Measurements from ENCODE around the gene ELF1. TPM values are rescaled to one million over a fixed set of nuclear protein-coding genes. Genes with fewer than 3 reads are reported as not detected.
"Not testable (repeated sequence)": the region's sequence is repeated elsewhere in the genome, so short reads cannot be mapped to it uniquely, and the experiment has no call there.

Gene ELF1
- total RNA-seq, 1 experiment from 2014 or later: 36.0 TPM

DNA sequence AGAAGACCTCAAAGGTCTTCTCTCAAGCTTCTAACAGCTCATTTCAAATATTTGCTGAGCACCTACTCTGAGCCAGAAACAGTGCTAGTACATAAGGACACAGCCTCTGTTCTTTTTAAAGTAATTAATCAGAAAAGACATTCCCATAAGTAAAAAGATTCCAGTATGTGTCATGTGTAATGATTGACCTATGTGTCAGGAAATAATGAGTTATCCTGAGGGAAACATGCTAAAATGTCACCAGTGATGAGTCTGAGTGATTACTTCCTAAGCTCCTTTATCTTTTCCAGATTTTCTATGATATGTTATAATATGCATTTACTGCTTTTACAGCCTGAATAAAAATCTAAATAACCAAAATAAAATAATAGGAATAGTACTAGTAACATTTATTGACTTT lies 122.1 kb downstream of the ELF1 start:
- no peaks in the 10 kb centered on the region for H3K27me3 ChIP-seq (ENCODE audit: insufficient read depth, low read depth)
- no TSS peak for BruUV-seq (replicated peaks)
- intact Hi-C loops (cut with micrococcal nuclease; ENCODE audit: unreplicated experiment): no loop called here
- no peak overlapping the region for H3K27ac ChIP-seq
- no peaks in the 10 kb centered on the region for H3K9me2 ChIP-seq (ENCODE audit: insufficient read depth)
- H3K4me2 ChIP-seq: no peak overlapping the region
- no peak overlapping the region for H2AFZ ChIP-seq
- CTCF ChIA-PET: no interaction called here
- no peak for TF ChIP-seq EZH2 (IDR thresholded peaks at IDR 0.05; ENCODE audit: low read depth)
- TF ChIP-seq, protein P1, sequence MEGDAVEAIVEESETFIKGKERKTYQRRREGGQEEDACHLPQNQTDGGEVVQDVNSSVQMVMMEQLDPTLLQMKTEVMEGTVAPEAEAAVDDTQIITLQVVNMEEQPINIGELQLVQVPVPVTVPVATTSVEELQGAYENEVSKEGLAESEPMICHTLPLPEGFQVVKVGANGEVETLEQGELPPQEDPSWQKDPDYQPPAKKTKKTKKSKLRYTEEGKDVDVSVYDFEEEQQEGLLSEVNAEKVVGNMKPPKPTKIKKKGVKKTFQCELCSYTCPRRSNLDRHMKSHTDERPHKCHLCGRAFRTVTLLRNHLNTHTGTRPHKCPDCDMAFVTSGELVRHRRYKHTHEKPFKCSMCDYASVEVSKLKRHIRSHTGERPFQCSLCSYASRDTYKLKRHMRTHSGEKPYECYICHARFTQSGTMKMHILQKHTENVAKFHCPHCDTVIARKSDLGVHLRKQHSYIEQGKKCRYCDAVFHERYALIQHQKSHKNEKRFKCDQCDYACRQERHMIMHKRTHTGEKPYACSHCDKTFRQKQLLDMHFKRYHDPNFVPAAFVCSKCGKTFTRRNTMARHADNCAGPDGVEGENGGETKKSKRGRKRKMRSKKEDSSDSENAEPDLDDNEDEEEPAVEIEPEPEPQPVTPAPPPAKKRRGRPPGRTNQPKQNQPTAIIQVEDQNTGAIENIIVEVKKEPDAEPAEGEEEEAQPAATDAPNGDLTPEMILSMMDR (conservative IDR thresholded peaks at IDR 0.05): no peak
- no peaks in the 10 kb centered on the region for H3K79me2 ChIP-seq (ENCODE audit: low read depth)
- no peak overlapping the region for H3K4me3 ChIP-seq
- no peaks in the 10 kb centered on the region for H4K20me1 ChIP-seq (ENCODE audit: insufficient read depth)
- H3K36me3 ChIP-seq (ENCODE audit: low read depth): no peaks in the 10 kb centered on the region
- POLR2A ChIA-PET (ENCODE audit: unreplicated experiment): interaction anchor here (0.6 to 0.7 kb wide), 2 partner anchors 677 to 1159 kb away, joined by 7 to 8 read pairs; no protein-coding TSS in a partner anchor
- no peaks in the 10 kb centered on the region for H3K4me1 ChIP-seq (replicated peaks; ENCODE audit: insufficient read depth)
- DNase-seq: no peak
- H3F3A ChIP-seq (ENCODE audit: insufficient read depth, low read depth): no peaks in the 10 kb centered on the region
- no peaks in the 10 kb centered on the region for H3K9me3 ChIP-seq (ENCODE audit: insufficient read depth, low read depth)

DNA sequence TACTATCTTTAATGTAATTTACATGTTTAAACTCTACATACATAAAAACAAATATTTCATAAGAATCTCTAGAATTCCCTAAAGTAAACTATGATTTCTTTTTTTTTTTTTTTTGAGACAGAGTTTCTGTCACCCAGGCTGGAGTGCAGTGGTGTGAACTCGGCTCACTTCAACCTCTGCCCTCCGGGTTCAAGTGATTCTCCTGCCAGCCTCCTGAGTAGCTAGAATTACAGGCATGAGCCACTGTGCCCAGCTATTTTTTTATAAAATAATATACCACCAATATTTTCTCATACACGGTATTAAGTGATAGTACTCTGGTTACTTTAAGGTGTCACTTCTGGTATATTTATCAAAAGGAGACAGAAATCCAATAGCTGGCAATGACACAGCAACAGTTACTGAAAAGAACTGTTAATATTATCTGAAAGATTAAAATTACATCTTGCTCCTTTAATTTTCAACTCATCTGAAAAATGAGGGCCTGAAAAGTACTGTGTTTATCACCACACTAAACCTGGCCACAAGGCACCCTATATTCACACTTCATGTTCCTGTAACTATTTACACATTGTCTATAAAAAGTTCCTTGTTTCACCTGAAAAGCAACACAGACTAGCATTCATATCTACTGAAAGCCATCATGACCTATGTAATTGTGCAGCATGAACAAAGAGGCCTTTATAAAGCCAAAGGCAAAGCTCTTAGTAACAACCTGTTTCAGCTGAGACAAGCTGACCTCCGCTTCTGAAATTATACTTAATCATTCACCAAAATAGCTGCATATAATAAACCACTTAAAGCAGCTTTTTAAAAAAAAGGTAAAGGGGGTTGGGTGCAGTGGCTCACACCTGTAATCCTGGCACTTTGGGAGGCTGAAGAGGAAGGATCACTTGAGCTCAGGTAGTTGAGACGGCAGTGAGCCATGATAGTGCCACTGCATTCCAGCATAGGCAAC lies 123.6 kb downstream of the ELF1 start:
- no peaks in the 10 kb centered on the region for H3K9me3 ChIP-seq (ENCODE audit: insufficient read depth, low read depth)
- no peaks in the 10 kb centered on the region for H3K9me2 ChIP-seq (ENCODE audit: insufficient read depth)
- H3K79me2 ChIP-seq (ENCODE audit: low read depth): no peaks in the 10 kb centered on the region
- intact Hi-C loops (cut with micrococcal nuclease; ENCODE audit: unreplicated experiment): no loop called here
- no peak overlapping the region for H3K4me3 ChIP-seq
- TF ChIP-seq, protein P1 (conservative IDR thresholded peaks at IDR 0.05): no peak
- no peak for TF ChIP-seq EZH2 (IDR thresholded peaks at IDR 0.05; ENCODE audit: low read depth)
- no peaks in the 10 kb centered on the region for H3F3A ChIP-seq (ENCODE audit: insufficient read depth, low read depth)
- H3K4me1 ChIP-seq (replicated peaks; ENCODE audit: insufficient read depth): no peaks in the 10 kb centered on the region
- H3K27ac ChIP-seq: no peak overlapping the region
- no TSS peak for BruUV-seq (replicated peaks)
- H3K27me3 ChIP-seq (ENCODE audit: insufficient read depth, low read depth): no peaks in the 10 kb centered on the region
- H3K36me3 ChIP-seq (ENCODE audit: low read depth): no peaks in the 10 kb centered on the region
- H3K4me2 ChIP-seq: no peak overlapping the region
- CTCF ChIA-PET: interaction anchor here (0.6 to 0.7 kb wide), 2 partner anchors 136 to 991 kb away, joined by 11 to 17 read pairs; no protein-coding TSS in a partner anchor
- no peaks in the 10 kb centered on the region for H4K20me1 ChIP-seq (ENCODE audit: insufficient read depth)
- no peak overlapping the region for H2AFZ ChIP-seq
- no peak for DNase-seq
- POLR2A ChIA-PET (ENCODE audit: unreplicated experiment): no interaction called here

DNA sequence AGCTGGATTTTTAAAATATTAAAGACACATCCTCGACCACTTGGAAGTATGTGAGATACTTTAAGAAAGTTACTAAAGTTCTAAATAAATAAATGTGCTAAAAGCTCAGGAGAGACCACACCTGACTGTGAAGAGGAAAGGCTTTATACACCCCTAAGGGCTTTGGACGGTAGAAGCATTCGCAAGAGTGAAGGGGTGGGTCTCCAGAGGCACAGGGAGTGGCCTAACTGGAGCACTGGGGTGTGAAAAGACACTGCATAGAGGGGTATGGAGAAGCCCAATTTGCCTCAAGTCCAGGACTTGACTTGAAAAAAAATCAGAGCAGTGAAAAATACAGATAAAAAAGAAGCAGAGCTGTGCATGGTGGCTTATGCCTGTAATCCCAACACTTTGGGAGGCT lies 125.5 kb downstream of the ELF1 start:
- POLR2A ChIA-PET (ENCODE audit: unreplicated experiment); DNase-seq; H3K4me3 ChIP-seq; H4K20me1 ChIP-seq (ENCODE audit: insufficient read depth); CTCF ChIA-PET; H3K4me1 ChIP-seq (replicated peaks; ENCODE audit: insufficient read depth); H3K27me3 ChIP-seq (ENCODE audit: insufficient read depth, low read depth); H3K36me3 ChIP-seq (ENCODE audit: low read depth); H3K9me3 ChIP-seq (ENCODE audit: insufficient read depth, low read depth); H3K79me2 ChIP-seq (ENCODE audit: low read depth); H2AFZ ChIP-seq; BruUV-seq (replicated peaks); intact Hi-C loops (cut with micrococcal nuclease; ENCODE audit: unreplicated experiment); H3K4me2 ChIP-seq; H3F3A ChIP-seq (ENCODE audit: insufficient read depth, low read depth); H3K9me2 ChIP-seq (ENCODE audit: insufficient read depth); H3K27ac ChIP-seq: not testable (repeated sequence)

Measured in PC-9 (cell line).